ENCODE measurements around the gene CORO6.

Gene CORO6

DNA sequence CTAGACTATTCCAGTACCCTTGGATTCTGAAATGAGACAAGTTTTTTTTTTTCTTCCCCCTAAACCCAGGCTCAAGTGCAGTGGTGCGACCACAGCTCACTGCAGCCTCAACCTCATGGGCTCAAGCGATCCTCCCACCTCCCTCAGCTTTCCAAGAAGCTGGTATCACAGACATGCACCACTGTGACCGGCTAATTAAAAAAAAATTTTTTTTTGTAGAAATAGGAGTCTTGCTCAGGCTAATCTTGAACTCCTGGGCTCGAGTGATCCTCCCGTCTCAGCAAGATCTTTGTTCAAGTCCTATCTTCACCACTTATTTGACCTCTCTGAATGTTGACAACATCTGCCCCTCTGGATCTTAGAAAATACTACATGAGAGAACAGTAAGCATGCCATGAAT lies 26.6 kb upstream of the CORO6 start:
- Mint-ChIP-seq H3K9me3 (no peaks in the 10 kb centered on the region), H3K27me3 (no peaks in the 10 kb centered on the region), H3K4me3 (no peak overlapping the region), H3K27ac (no peak overlapping the region), H3K36me3 (peaks cover 43% of the 10 kb centered on the region), H3K4me1 (no peaks in the 10 kb centered on the region)
- CTCF ChIA-PET = interaction anchor here (2.3 kb wide), 1 partner anchor 130 kb away, joined by 5 read pairs; no protein-coding TSS in a partner anchor
- DNase-seq = no peak

- Mint-ChIP-seq H3K4me1 (no peaks in the 10 kb centered on the region), H3K36me3 (peaks cover 41% of the 10 kb centered on the region), H3K4me3 (no peak overlapping the region), H3K9me3 (no peaks in the 10 kb centered on the region), H3K27ac (no peak overlapping the region), H3K27me3 (no peaks in the 10 kb centered on the region)
- CTCF ChIA-PET = interaction anchor here (1.6 to 2.3 kb wide), 2 partner anchors 30 to 131 kb away, joined by 3 to 5 read pairs; no protein-coding TSS in a partner anchor
- no peak for DNase-seq
These were observed 25.3 kb upstream of the CORO6 start for GRCh38 chr17:29648005-29648404.

GRCh38 chr17:29645515-29646051 lies 22.9 kb upstream of the CORO6 start:
- CTCF ChIA-PET = no interaction called here
- H3K4me3 Mint-ChIP-seq = no peak overlapping the region
- H3K4me1 Mint-ChIP-seq = peaks cover 6% of the 10 kb centered on the region
- no peak for DNase-seq
- H3K9me3 Mint-ChIP-seq = no peaks in the 10 kb centered on the region
- no peaks in the 10 kb centered on the region for H3K27me3 Mint-ChIP-seq
- H3K27ac Mint-ChIP-seq = no peak overlapping the region
- peaks cover 43% of the 10 kb centered on the region for H3K36me3 Mint-ChIP-seq

DNA sequence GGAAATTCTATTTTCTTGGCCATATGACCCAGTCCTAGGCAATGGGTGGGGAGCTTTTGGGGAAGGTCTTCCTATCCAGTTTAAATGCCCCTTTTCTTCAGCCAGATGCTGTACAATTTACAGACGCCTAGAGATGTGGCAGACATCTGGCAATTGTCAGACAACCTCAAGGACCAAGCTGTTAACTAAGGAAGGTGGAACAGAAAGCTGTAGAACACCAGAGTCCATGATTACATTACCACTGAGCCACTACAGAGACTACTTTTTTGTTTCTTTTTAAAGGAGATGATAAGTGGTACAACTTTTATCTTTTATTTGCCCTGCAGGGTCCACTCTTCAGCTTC lies 21.1 kb upstream of the CORO6 start:
- Mint-ChIP-seq H3K36me3 (peaks cover 38% of the 10 kb centered on the region), H3K4me1 (peaks cover 20% of the 10 kb centered on the region), H3K4me3 (no peak overlapping the region), H3K9me3 (no peaks in the 10 kb centered on the region), H3K27me3 (no peaks in the 10 kb centered on the region), H3K27ac (no peak overlapping the region)
- DNase-seq = no peak
- CTCF ChIA-PET = interaction anchor here (1.4 to 7.9 kb wide), 3 partner anchors 12 to 288 kb away, joined by 3 to 108 read pairs (median 6); no protein-coding TSS in a partner anchor

- Mint-ChIP-seq H3K27me3 (no peaks in the 10 kb centered on the region), H3K36me3 (peaks cover 30% of the 10 kb centered on the region), H3K4me3 (no peak overlapping the region), H3K9me3 (no peaks in the 10 kb centered on the region), H3K27ac (no peak overlapping the region), H3K4me1 (peaks cover 21% of the 10 kb centered on the region)
- DNase-seq = no peak
- CTCF ChIA-PET = interaction anchor here (1.1 to 7.9 kb wide), 2 partner anchors 12 to 137 kb away, joined by 4 to 108 read pairs; no protein-coding TSS in a partner anchor
These were observed 19.5 kb upstream of the CORO6 start for GRCh38 chr17:29642171-29642611.

- Mint-ChIP-seq H3K4me1 (peaks cover 24% of the 10 kb centered on the region), H3K36me3 (peaks cover 35% of the 10 kb centered on the region), H3K27ac (no peak overlapping the region), H3K27me3 (no peaks in the 10 kb centered on the region), H3K4me3 (no peak overlapping the region), H3K9me3 (no peaks in the 10 kb centered on the region)
- CTCF ChIA-PET = interaction anchor here (2.2 to 7.9 kb wide), 3 partner anchors 58 to 165 kb away, joined by 6 to 108 read pairs (median 33); no protein-coding TSS in a partner anchor
- DNase-seq = no peak
These were observed 18.4 kb upstream of the CORO6 start for GRCh38 chr17:29640981-29641642.

DNA sequence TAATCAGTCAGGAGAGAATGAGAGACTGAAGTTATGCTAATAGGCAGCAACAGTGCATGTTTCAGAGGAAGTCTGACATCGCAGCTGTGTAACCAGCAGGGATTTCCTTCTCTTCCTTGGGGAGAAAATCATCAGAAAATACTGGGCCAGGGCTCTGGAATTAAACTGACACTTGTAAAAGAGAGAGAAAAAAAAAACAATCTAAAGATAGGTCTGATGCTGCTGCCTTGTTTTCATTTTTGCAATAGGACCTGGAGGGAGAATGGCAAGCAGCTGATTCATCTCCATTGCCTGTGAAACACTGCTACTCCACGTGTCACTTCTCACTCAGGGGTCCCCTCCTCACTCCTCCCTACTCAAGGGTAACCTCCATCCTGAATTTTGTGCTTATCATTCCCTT lies 17.7 kb upstream of the CORO6 start:
- Mint-ChIP-seq H3K4me1 (peaks cover 24% of the 10 kb centered on the region), H3K27me3 (no peaks in the 10 kb centered on the region), H3K9me3 (no peaks in the 10 kb centered on the region), H3K27ac (peak overlapping the region; percentile 49), H3K36me3 (peaks cover 36% of the 10 kb centered on the region), H3K4me3 (no peak overlapping the region)
- CTCF ChIA-PET = interaction anchor here (1.6 to 7.9 kb wide), 7 partner anchors 13 to 227 kb away, joined by 4 to 108 read pairs (median 10); no protein-coding TSS in a partner anchor
- DNase-seq = no peak

DNA sequence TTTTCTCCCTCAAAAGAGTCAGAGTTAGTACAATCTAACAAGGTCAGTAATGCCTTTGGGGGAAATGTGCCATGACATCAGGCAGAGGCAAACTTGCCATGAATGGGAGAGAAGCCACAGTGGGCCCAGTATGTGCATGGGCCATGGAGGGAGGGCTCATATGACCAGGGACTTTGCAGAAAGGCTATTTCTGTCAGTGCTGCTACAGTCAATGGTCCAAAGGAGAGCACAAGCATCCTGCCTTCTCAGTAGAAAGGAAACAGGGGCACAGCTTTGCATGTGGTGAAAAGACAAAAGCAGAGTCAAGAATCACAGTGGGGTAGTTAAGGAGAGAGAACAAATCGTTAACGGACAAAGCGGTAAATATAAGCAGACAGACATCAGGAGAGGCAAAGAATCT lies 11.2 kb upstream of the CORO6 start:
- Mint-ChIP-seq H3K9me3 (no peaks in the 10 kb centered on the region), H3K36me3 (peaks cover 56% of the 10 kb centered on the region), H3K4me1 (peaks cover 23% of the 10 kb centered on the region), H3K27ac (peak overlapping the region; percentile 4), H3K27me3 (no peaks in the 10 kb centered on the region), H3K4me3 (no peak overlapping the region)
- CTCF ChIA-PET = interaction anchor here (1.0 to 4.6 kb wide), 2 partner anchors 11 to 16 kb away, joined by 4 to 21 read pairs; partner anchors contain the start of gene CORO6
- no peak for DNase-seq

DNA sequence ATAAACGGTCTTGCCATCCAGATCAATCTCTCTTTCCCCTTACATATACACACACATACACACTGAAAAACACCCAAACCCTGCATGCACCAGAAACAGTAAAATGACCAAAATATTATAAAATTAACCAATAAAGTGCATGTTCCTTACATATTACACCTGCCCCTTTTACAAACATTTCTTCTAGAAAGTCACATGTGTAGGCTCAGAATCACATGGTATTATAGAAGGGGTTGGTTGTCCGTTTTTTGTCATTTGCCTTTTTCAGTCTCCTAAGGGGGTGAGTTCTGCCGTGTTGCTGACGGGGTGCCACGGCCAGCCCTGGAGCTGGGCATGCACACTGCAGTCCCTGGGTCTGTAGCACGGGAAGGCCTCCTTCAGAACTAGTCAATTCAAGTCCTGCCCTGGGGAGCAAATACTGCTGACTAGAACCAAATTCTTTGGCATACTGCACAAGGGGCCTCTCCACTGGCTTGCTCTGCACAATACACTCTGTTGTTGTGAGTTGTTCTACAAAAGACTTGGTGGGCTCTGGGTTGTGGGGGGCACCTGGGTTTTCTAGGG lies 8.0 kb upstream of the CORO6 start:
- Mint-ChIP-seq H3K36me3 (peaks cover 55% of the 10 kb centered on the region), H3K4me3 (no peak overlapping the region), H3K27ac (no peak overlapping the region), H3K4me1 (peaks cover 23% of the 10 kb centered on the region), H3K27me3 (no peaks in the 10 kb centered on the region), H3K9me3 (no peaks in the 10 kb centered on the region)
- DNase-seq = no peak
- CTCF ChIA-PET = no interaction called here

DNA sequence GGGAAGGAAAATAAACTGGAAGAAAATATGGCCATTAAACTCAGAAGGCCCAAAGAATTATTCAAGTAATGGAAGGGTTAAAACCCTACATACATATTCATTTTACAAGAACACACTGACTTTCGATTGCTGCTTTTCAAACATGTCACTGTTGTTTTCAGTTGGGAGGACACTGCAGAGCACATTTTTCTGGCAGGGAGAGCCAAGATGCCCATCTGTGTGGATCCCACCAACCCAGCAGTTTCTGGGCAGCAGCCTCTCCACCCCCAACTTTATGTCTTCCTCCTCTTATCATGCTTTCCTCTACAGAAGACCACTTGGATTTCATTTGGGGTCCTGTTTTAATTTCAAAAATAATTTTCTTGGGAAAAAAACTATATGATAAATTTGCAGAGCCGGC lies 7.1 kb upstream of the CORO6 start:
- Mint-ChIP-seq H3K4me1 (peaks cover 29% of the 10 kb centered on the region), H3K27me3 (no peaks in the 10 kb centered on the region), H3K36me3 (peaks cover 55% of the 10 kb centered on the region), H3K27ac (no peak overlapping the region), H3K9me3 (no peaks in the 10 kb centered on the region), H3K4me3 (no peak overlapping the region)
- CTCF ChIA-PET = no interaction called here
- DNase-seq = no peak

DNA sequence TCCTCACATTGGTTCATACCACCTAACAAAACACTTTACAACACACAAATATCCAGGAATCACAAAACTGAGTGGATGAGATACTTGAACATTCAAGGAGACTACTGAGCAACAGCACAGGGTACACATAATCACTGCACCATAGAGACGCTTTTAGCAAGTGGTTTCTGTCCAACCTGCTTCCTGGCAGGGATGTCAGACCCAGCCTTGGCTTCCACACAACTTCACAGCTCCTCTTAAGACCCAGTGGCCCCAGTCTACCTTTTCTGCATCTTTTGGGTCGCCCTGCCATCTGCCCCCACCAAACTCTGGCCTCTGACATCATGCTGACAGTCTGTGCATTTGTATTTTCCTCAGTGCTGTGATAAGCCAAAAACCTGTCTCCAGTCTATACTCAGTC lies 5.9 kb upstream of the CORO6 start:
- H3K27me3 Mint-ChIP-seq = no peaks in the 10 kb centered on the region
- CTCF ChIA-PET = interaction anchor here (0.6 to 1.0 kb wide), 2 partner anchors 11 to 251 kb away, joined by 3 to 4 read pairs; no protein-coding TSS in a partner anchor
- H3K36me3 Mint-ChIP-seq = peaks cover 51% of the 10 kb centered on the region
- no peaks in the 10 kb centered on the region for H3K9me3 Mint-ChIP-seq
- DNase-seq = no peak
- H3K4me1 Mint-ChIP-seq = peaks cover 32% of the 10 kb centered on the region
- H3K4me3 Mint-ChIP-seq = no peak overlapping the region
- no peak overlapping the region for H3K27ac Mint-ChIP-seq

- peaks cover 49% of the 10 kb centered on the region for H3K36me3 Mint-ChIP-seq
- H3K4me1 Mint-ChIP-seq = peaks cover 35% of the 10 kb centered on the region
- H3K9me3 Mint-ChIP-seq = no peaks in the 10 kb centered on the region
- CTCF ChIA-PET = no interaction called here
- no peaks in the 10 kb centered on the region for H3K27me3 Mint-ChIP-seq
- H3K27ac Mint-ChIP-seq = no peak overlapping the region
- H3K4me3 Mint-ChIP-seq = no peak overlapping the region
- no peak for DNase-seq
These were observed 5.2 kb upstream of the CORO6 start for GRCh38 chr17:29627951-29628350.

GRCh38 chr17:29625037-29625750 lies 2.5 kb upstream of the CORO6 start:
- no peaks in the 10 kb centered on the region for H3K9me3 Mint-ChIP-seq
- CTCF ChIA-PET = interaction anchor here (1.2 to 1.8 kb wide), 6 partner anchors 8 to 306 kb away, joined by 3 to 10 read pairs (median 5); no protein-coding TSS in a partner anchor
- peaks cover 24% of the 10 kb centered on the region for H3K27me3 Mint-ChIP-seq
- H3K27ac Mint-ChIP-seq = no peak overlapping the region
- DNase-seq = no peak
- H3K36me3 Mint-ChIP-seq = peaks cover 27% of the 10 kb centered on the region
- H3K4me1 Mint-ChIP-seq = peaks cover 48% of the 10 kb centered on the region
- no peak overlapping the region for H3K4me3 Mint-ChIP-seq

DNA sequence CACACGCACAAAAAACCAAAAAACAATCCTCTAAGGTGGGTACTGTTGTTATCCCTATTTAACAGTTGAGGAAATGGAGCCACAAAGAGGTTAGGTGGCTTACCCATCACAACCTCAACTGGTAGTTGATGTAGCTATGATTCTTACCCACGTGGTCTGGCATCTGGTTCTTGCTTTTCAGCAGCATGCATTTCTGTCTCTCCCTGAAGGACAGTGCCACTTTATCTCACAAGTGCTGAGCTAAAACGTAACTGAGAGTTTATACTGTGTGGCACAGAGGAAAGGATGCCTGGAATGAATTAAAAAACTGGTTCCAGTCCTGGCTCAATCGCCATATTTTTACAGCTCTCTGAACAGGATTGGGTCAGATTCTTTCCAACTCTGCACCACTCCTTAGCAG lies 1.9 kb upstream of the CORO6 start:
- Mint-ChIP-seq H3K4me3 (no peak overlapping the region), H3K27ac (no peak overlapping the region), H3K27me3 (peaks cover 28% of the 10 kb centered on the region), H3K4me1 (peaks cover 48% of the 10 kb centered on the region), H3K36me3 (peaks cover 22% of the 10 kb centered on the region), H3K9me3 (no peaks in the 10 kb centered on the region)
- CTCF ChIA-PET = interaction anchor here (0.6 to 1.8 kb wide), 6 partner anchors 10 to 527 kb away, joined by 3 to 10 read pairs (median 5); no protein-coding TSS in a partner anchor
- no peak for DNase-seq

Measured in activated naive CD4-positive, alpha-beta T cell treated with anti-CD3 and anti-CD28 coated beads, Interleukin-2, amount 10 ng/mL, durations not matched to agents 7 days and 5 days (primary cell).